HCEC 1CT (cell line): Measurements from ENCODE around the gene TIE1.

Source experiments
- DNase-seq: peaks from one replicate; pipeline ENCODE4 v3.0.0-alpha.2; 2017

Gene TIE1

GRCh38 chr1:43339584-43340232 lies 38.9 kb downstream of the TIE1 start:
- DNase-seq = no peak

- DNase-seq = no peak
These were observed 39.8 kb downstream of the TIE1 start for GRCh38 chr1:43340559-43340958.

GRCh38 chr1:43344267-43344850 lies 43.6 kb downstream of the TIE1 start:
- DNase-seq = no peak

- DNase-seq = no peak
These were observed 44.3 kb downstream of the TIE1 start for GRCh38 chr1:43345120-43345519.

GRCh38 chr1:43346636-43347035 lies 45.9 kb downstream of the TIE1 start:
- no peak for DNase-seq

- no peak for DNase-seq
These were observed 47.6 kb downstream of the TIE1 start for GRCh38 chr1:43348343-43348808.

GRCh38 chr1:43348809-43349593 lies 48.2 kb downstream of the TIE1 start:
- no peak for DNase-seq

GRCh38 chr1:43349594-43350306 lies 49.0 kb downstream of the TIE1 start:
- peak; percentile 69 for DNase-seq

GRCh38 chr1:43350976-43351375 lies 50.2 kb downstream of the TIE1 start:
- no peak for DNase-seq

GRCh38 chr1:43351421-43352350 lies 50.9 kb downstream of the TIE1 start:
- no peak for DNase-seq

- DNase-seq = no peak
These were observed 51.5 kb downstream of the TIE1 start for GRCh38 chr1:43352351-43352705.

GRCh38 chr1:43352881-43353280 lies 52.1 kb downstream of the TIE1 start:
- DNase-seq = no peak

GRCh38 chr1:43354471-43354870 lies 53.7 kb downstream of the TIE1 start:
- DNase-seq = no peak

GRCh38 chr1:43354936-43355335 lies 54.2 kb downstream of the TIE1 start:
- DNase-seq = no peak

GRCh38 chr1:43357251-43357650 lies 56.5 kb downstream of the TIE1 start:
- DNase-seq = peak; percentile 29

GRCh38 chr1:43358121-43358745 lies 57.5 kb downstream of the TIE1 start:
- peak; percentile 60 for DNase-seq

- peak; percentile 98 for DNase-seq
These were observed 58.2 kb downstream of the TIE1 start, which contains the start of gene CDC20 for GRCh38 chr1:43358746-43359693. TSS of gene CDC20 (plus strand) at chr1:43358981. CDS start at chr1:43359216, 235 bp downstream.

- DNase-seq = no peak
These were observed 58.9 kb downstream of the TIE1 start for GRCh38 chr1:43359696-43360095.

- DNase-seq = no peak
These were observed 59.8 kb downstream of the TIE1 start for GRCh38 chr1:43360616-43361015.

GRCh38 chr1:43363283-43363934 lies 62.6 kb downstream of the TIE1 start:
- no peak for DNase-seq
